Upper lobe of left lung (tissue), 6 donors: ENCODE results near the gene FBN3. TPM values are rescaled to one million over a fixed set of nuclear protein-coding genes. Genes with fewer than 3 reads are reported as not detected.
A peak's percentile ranks its signal among the peaks of the same experiment; 100 is the strongest.

ENCODE experiments used
- ATAC-seq, 2 donors: fragments of 200-7000 bp; cut with Tn5 transposase; one replicate each; pipeline ENCODE4 v1.9.1; 2022; ENCODE audit warnings: mild to moderate bottlenecking in 2 of 2, moderate library complexity in 2 of 2; ENCODE audit not compliant: low FRiP score in 2 of 2
- DNase-seq, 2 donors: peaks; one replicate each; pipeline ENCODE4 v3.0.0-alpha.2; 2019 to 2020
- H3K27ac ChIP-seq, 4 donors: fragments of 200-600 bp; sonication (generic); one replicate each; pipeline ENCODE4 v1.5.1; 2016 to 2019
- H3K27me3 ChIP-seq, 4 donors: fragments of 200-600 bp; sonication (generic); one replicate each; pipeline ENCODE4 v1.5.1; 2017 to 2019
- H3K36me3 ChIP-seq, 4 donors: fragments of 200-600 bp; sonication (generic); one replicate each; pipeline ENCODE4 v1.5.1; 2016 to 2019
- H3K4me1 ChIP-seq, 4 donors: fragments of 200-600 bp; sonication (generic); one replicate each; pipeline ENCODE4 v1.5.1; 2018 to 2019
- H3K4me3 ChIP-seq, 4 donors: fragments of 200-600 bp; sonication (generic); one replicate each; pipeline ENCODE4 v1.5.1; 2017 to 2019; ENCODE audit warnings: mild to moderate bottlenecking in 2 of 4, moderate library complexity in 1 of 4
- H3K9me3 ChIP-seq, 4 donors: fragments of 200-600 bp; sonication (generic); one replicate each; pipeline ENCODE4 v1.5.1; 2018 to 2019
- EP300 ChIP-seq, 4 donors: sonication (generic); formaldehyde crosslinking; IDR thresholded peaks; one replicate each; pipeline ENCODE4 v1.5.1; 2017; ENCODE audit warnings: antibody characterized with exemption in 4 of 4, control low read depth in 2 of 4
- POLR2A ChIP-seq, 4 donors: fragments of 450-650 bp; IDR thresholded peaks; one replicate each; pipeline ENCODE4 v1.5.1; 2016 to 2017; ENCODE audit warnings: antibody characterized with exemption in 4 of 4, mild to moderate bottlenecking in 2 of 4
- POLR2AphosphoS5 ChIP-seq, 2 donors: sonication (generic); formaldehyde crosslinking; IDR thresholded peaks; one replicate each; pipeline ENCODE4 v1.5.1; 2017; ENCODE audit warnings: antibody characterized with exemption in 2 of 2
- WGBS, 2 donors: methylation state at CpG; one replicate each; pipeline ENCODE4 v1.1.5; 2017 to 2018; 5-methylcytosine and 5-hydroxymethylcytosine counted together
- total RNA-seq, 6 donors: library from RNA; depleted of rRNA in 4 of 6; stranded (reverse); fragments of >200 nt in 4 of 6; gene quantifications; one replicate each; pipeline versions ENCODE4 v1.1.0 to v1.2.1, GENCODE V29; 2016 to 2021
- TF ChIP-seq, protein P1 (sequence below), 6 experiments: fragments of 450-650 bp in 4 of 6; fragments of 200-600 bp in 2 of 6; sonication (generic) in 2 of 6; IDR thresholded peaks; one replicate each; pipeline ENCODE4 v1.5.1; 2016 to 2019; ENCODE audit warnings: antibody characterized with exemption in 6 of 6
- donor health status: DM: no; HTN: no; CAD: no; lungs with moderate emphysema.
- donor health status: DM: no; HTN: yes; CAD: no; lungs with severe emphysema.

The FBN3 gene
- total RNA-seq, 6 donors from 2014 or later: 0.10 to 106 (median 8.0) TPM

DNA sequence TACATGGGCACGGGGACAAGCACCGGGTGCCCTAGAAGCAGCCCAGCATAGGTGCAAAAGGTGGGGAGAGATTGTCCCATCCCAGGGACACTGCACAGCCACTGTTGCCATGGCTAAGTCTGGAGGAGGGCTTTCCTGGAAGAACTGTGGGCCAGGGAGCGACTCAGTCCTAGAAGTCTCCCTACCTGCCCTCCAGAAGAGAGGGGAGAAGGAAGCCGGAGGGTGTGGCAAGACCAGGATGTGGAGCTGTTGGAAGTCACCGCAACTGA, 2.3 kb upstream of the FBN3 start:
- H3K9me3 ChIP-seq: no peaks in the 10 kb centered on the region
- no peak for ATAC-seq
- WGBS, 2 donors: 58% methylated on average over 5 of the region's 5 CpGs; no CpG with 5 or more reads in 1 of the 2 donors
- TF ChIP-seq POLR2AphosphoS5 (IDR thresholded peaks at IDR 0.05) (no peak), POLR2A (IDR thresholded peaks at IDR 0.05) (no peak), EP300 (IDR thresholded peaks at IDR 0.05) (no peak)
- TF ChIP-seq, protein P1, sequence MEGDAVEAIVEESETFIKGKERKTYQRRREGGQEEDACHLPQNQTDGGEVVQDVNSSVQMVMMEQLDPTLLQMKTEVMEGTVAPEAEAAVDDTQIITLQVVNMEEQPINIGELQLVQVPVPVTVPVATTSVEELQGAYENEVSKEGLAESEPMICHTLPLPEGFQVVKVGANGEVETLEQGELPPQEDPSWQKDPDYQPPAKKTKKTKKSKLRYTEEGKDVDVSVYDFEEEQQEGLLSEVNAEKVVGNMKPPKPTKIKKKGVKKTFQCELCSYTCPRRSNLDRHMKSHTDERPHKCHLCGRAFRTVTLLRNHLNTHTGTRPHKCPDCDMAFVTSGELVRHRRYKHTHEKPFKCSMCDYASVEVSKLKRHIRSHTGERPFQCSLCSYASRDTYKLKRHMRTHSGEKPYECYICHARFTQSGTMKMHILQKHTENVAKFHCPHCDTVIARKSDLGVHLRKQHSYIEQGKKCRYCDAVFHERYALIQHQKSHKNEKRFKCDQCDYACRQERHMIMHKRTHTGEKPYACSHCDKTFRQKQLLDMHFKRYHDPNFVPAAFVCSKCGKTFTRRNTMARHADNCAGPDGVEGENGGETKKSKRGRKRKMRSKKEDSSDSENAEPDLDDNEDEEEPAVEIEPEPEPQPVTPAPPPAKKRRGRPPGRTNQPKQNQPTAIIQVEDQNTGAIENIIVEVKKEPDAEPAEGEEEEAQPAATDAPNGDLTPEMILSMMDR (IDR thresholded peaks at IDR 0.05): no peak
- no peak overlapping the region for H3K4me3 ChIP-seq
- DNase-seq: peak in 1 of 2 donors; percentile 57
- no peak overlapping the region for H3K27ac ChIP-seq
- H3K4me1 ChIP-seq: peaks cover 18 to 46% (median 33%) of the 10 kb centered on the region in 4 donors
- H3K27me3 ChIP-seq: peaks cover 4 to 21% (median 13%) of the 10 kb centered on the region in 4 donors
- no peaks in the 10 kb centered on the region for H3K36me3 ChIP-seq

DNA sequence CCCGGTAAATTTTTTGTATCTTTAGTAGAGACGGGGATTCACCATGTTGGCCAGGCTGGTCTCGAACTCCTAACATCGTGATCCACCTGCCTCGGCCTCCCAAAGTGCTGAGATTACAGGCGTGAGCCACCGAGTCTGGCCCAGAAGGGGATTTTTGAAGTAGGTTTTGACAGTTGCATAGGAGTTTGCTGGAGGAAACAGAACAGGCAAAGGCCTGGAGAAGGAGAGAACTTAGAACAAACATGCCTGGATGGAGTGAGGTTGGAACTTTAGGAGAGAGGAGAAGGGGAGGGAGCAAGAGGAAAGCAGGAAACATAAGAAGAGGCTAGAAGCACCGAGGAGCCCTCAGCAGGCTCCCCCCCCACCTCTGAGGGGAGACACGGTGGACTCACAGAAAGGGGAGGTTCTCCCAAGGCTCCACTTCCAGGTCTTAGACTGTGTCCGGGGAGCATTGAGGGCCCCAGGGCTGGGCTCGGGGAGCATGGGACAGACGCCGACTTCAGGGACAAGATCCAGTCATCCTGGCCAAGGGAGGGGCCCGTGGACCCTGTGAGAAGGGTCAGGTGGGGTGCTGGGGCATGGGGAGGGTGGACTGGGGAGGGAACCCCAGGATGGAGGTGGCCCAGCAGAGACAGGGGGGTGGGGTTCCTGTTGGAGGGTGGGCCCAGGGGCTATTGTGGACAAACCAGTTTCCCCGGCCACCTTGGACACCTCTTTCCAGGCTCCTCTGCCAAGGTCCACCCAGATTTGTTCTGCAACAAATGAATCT, 1.8 kb upstream of the FBN3 start:
- peaks cover 4 to 21% (median 13%) of the 10 kb centered on the region in 4 donors for H3K27me3 ChIP-seq
- no peak for DNase-seq

DNA sequence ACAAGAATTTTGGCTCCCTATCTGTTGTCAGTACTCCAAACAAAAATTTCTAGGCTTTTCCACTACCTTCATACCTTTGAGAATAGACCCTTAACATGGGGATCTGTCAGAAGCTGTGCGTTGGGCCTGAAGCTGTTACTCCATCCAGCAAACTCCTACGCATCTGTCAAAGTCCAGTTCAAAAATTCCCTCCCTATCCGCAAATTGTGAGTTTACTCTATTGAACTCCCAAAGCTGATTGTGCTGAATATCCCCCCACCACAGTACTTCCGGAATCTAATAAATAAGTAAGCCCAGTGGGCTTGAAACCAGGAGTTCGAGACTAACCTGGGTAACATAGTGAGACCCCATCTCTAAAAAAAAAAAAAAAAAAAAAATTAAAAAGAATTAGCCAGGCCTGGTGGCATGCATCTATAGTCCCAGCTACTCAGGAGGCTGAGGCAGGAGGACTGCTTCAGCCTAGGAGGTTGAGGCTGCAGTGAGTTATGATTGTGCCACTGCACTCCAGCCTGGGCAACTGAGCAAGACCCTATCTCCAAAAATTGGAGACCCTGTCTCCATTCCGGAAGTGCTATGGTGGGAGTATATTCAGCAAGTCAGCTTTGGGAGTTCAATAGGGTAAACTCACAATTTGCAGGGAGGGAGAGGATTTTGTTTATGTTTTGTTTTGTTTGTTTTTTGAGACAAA, 930 bp upstream of the FBN3 start:
- ATAC-seq: no peak
- 93 to 94% methylated on average over 6 of the region's 6 CpGs for WGBS, 2 donors
- peaks cover 4 to 21% (median 13%) of the 10 kb centered on the region in 4 donors for H3K27me3 ChIP-seq

More for the DNA sequence above, 1.8 kb upstream of the FBN3 start:
- Histone ChIP-seq H3K4me1 (peaks cover 18 to 47% (median 33%) of the 10 kb centered on the region in 4 donors), H3K4me3 (no peak overlapping the region), H3K36me3 (no peaks in the 10 kb centered on the region), H3K27ac (no peak overlapping the region), H3K9me3 (no peaks in the 10 kb centered on the region)
- no peak for ATAC-seq
- TF ChIP-seq, protein P1 (IDR thresholded peaks at IDR 0.05): no peak
- TF ChIP-seq POLR2AphosphoS5 (IDR thresholded peaks at IDR 0.05) (no peak), EP300 (IDR thresholded peaks at IDR 0.05) (no peak), POLR2A (IDR thresholded peaks at IDR 0.05) (no peak)
- 80 to 84% methylated on average over 9 to 15 of the region's 15 CpGs for WGBS, 2 donors

DNA sequence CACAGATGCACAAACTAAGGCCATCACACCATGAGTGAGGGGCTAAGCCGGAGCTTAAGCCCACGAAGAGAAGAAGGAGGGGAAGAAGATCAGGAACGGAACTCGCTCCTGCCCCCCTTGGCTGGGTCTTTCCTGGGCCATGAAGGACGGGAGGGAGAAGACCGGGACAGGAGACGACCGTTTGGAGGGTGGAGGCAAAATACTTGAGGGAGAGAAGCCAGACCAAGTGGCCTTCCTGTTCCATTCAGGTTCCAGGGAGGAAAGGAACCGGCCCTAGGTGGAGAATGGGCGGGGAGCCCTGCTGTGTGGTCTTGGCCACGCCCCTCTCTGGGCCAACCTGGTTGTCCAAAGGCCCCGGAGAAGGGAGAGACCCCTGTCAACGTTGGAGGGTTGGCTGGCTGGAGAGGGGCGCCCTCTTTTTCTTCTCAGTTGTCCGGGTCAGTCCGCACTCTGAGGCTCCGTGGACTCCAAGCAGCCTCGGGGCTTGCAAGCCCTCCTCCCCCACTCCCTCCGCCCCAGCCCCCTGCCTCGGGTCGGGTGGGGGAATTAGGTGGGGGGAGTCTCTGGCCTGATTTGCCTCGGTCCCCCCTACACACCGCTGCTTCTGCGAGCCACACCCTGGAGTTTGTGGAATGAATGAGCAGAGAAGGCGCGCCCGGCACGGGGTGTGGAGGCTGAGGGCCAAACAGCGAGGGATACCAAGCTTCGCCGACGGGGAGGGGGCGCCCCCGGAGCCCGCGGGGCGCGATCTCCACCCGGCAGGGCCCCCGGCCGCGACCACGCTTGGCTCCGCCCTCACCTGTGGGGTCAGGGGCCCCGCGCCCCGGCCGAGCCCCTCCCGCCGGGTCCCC, 757 bp downstream of the FBN3 start:
- H3K4me3 ChIP-seq: peak overlapping the region in 3 of 4 donors; percentile 36 to 43 (median 40)

More for the DNA sequence above, 930 bp upstream of the FBN3 start:
- TF ChIP-seq POLR2A (IDR thresholded peaks at IDR 0.05) (no peak), POLR2AphosphoS5 (IDR thresholded peaks at IDR 0.05) (no peak), EP300 (IDR thresholded peaks at IDR 0.05) (no peak)
- TF ChIP-seq, protein P1 (IDR thresholded peaks at IDR 0.05): no peak
- no peak overlapping the region for H3K4me3 ChIP-seq
- no peak for DNase-seq
- no peaks in the 10 kb centered on the region for H3K36me3 ChIP-seq
- H3K4me1 ChIP-seq: peaks cover 18 to 45% (median 33%) of the 10 kb centered on the region in 4 donors
- H3K27ac ChIP-seq: no peak overlapping the region
- no peaks in the 10 kb centered on the region for H3K9me3 ChIP-seq

More for the DNA sequence above, 757 bp downstream of the FBN3 start:
- Histone ChIP-seq H3K27me3 (peaks cover 4 to 21% (median 13%) of the 10 kb centered on the region in 4 donors), H3K4me1 (peaks cover 11 to 31% (median 19%) of the 10 kb centered on the region in 4 donors), H3K9me3 (no peaks in the 10 kb centered on the region), H3K27ac (peak overlapping the region in 2 of 4 donors; percentile 32 to 55), H3K36me3 (no peaks in the 10 kb centered on the region)
- peak; percentile 1 to 4 for ATAC-seq
- TF ChIP-seq POLR2AphosphoS5 (IDR thresholded peaks at IDR 0.05) (no peak), EP300 (IDR thresholded peaks at IDR 0.05) (no peak), POLR2A (IDR thresholded peaks at IDR 0.05) (no peak)
- TF ChIP-seq, protein P1 (IDR thresholded peaks at IDR 0.05): no peak
- 3 to 9% methylated on average over 15 to 44 of the region's 50 CpGs for WGBS, 2 donors
- peak; percentile 71 to 84 for DNase-seq
